Mesothelial cell of epicardium (in vitro differentiated cells): ENCODE data around the gene TRIM58. TPM values are rescaled to one million over a fixed set of nuclear protein-coding genes. Genes with fewer than 3 reads are reported as not detected.

Experiments
- DNase-seq, 2 experiments: peaks; one replicate each; pipeline ENCODE4 v3.0.0; 2021; ENCODE audit warnings: low spot score in 2 of 2; ENCODE audit not compliant: unreplicated experiment in 2 of 2
- H3K27ac Mint-ChIP-seq: 2 replicates; pipeline ENCODE4 v1.8.0; 2021; ENCODE audit warnings: mixed read lengths
- H3K27me3 Mint-ChIP-seq: 2 replicates; pipeline ENCODE4 v1.8.0; 2021; ENCODE audit warnings: low read depth, mixed read lengths
- H3K36me3 Mint-ChIP-seq: 2 replicates; pipeline ENCODE4 v1.8.0; 2021; ENCODE audit warnings: mixed read lengths
- H3K4me1 Mint-ChIP-seq: 2 replicates; pipeline ENCODE4 v1.8.0; 2021; ENCODE audit warnings: mixed read lengths
- H3K4me3 Mint-ChIP-seq: 2 replicates; pipeline ENCODE4 v1.8.0; 2021; ENCODE audit warnings: mild to moderate bottlenecking, moderate library complexity, mixed read lengths
- H3K9me3 Mint-ChIP-seq: 2 replicates; pipeline ENCODE4 v1.8.0; 2021; ENCODE audit warnings: mixed read lengths
- total RNA-seq: library from RNA; stranded (reverse); gene quantifications from 3 replicates; pipeline ENCODE4 v1.2.1, GENCODE V29; 2021
- TF ChIP-seq, protein P1 (sequence below): fragments of 200-600 bp; sonication (generic); IDR thresholded peaks from one replicate; pipeline ENCODE4 v1.5.0; 2021; ENCODE audit warnings: antibody characterized with exemption; ENCODE audit not compliant: unreplicated experiment

The TRIM58 gene
- total RNA-seq, 1 donor from 2014 or later, result 1.2 TPM

DNA sequence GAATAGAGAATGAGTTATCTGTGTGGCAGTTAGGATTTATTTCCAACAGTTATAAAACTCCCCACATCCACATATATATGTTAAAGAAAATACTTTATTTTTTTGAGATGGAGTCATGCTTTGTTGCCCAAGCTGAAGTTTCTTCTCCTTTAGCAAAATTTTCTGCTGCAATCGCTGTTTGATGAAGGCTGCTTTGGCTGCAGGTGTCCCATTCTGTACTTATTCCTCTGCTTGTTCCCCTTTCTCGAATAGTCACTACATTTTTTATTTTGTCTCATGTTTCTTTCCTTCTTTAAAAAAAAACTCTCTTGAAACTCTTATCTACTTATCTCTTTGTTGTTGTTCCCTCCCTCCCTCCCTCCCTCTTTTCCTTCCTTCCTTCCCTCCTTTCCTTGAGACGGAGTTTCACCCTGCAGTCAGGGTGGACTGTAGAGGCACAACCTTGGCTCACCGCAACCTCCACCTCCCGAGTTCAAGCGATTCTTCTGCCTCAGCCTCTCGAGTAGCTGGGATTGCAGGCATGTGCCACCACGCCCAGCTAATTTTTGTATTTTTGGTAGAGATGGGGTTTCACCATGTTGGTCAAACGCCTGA is 49.0 kb downstream of the TRIM58 start:
- Mint-ChIP-seq H3K4me3 (no peak overlapping the region), H3K27me3 (no peaks in the 10 kb centered on the region), H3K36me3 (peaks cover 2% of the 10 kb centered on the region), H3K9me3 (peaks cover 55% of the 10 kb centered on the region), H3K4me1 (no peaks in the 10 kb centered on the region), H3K27ac (peak overlapping the region; percentile 40)
- TF ChIP-seq, protein P1, sequence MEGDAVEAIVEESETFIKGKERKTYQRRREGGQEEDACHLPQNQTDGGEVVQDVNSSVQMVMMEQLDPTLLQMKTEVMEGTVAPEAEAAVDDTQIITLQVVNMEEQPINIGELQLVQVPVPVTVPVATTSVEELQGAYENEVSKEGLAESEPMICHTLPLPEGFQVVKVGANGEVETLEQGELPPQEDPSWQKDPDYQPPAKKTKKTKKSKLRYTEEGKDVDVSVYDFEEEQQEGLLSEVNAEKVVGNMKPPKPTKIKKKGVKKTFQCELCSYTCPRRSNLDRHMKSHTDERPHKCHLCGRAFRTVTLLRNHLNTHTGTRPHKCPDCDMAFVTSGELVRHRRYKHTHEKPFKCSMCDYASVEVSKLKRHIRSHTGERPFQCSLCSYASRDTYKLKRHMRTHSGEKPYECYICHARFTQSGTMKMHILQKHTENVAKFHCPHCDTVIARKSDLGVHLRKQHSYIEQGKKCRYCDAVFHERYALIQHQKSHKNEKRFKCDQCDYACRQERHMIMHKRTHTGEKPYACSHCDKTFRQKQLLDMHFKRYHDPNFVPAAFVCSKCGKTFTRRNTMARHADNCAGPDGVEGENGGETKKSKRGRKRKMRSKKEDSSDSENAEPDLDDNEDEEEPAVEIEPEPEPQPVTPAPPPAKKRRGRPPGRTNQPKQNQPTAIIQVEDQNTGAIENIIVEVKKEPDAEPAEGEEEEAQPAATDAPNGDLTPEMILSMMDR, result no peak
- no peak for DNase-seq

DNA sequence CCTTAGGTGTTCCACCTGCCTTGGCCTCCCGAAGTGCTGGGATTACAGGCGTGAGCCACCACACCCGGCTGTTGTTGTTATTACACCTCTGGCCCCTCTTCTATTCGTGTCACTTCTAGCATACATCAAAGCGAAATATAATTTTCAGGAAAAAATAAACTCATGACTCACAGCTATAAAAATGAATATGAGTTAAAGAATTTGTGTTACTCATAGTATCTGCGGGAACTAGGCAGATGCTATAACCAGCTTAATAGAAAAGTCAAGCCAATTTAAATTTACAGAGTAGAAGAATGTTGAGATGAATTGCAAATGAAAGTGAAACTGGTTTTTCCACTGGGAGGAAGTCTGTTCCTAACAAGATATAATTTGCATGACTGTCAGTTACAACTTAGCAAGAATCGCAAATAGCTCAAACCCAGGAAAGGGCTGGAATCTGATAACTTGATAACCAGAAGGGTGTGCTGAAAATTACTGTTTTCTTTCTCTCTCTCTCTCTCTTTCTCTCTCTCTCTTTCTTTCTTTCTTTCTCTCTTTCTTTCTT is 49.6 kb downstream of the TRIM58 start:
- TF ChIP-seq, protein P1, result no peak

DNA sequence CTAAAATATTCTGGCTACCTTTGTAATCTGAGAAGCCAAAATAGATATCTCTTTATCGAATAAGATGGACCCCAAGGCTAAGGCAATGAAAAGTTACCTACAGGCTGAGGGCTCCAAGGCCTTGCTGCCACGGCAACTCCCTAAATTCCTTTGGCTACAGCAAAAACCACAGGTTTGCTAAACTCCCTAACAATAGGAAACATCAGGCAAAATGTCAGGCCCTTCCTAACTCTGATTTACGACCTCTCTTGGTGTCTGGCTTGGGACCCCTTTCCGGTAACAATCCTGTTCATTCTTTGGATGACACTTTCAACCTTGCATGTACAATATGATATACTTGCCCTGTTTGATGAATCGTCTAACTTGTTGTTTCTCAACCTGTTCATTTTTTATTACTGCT is 51.8 kb downstream of the TRIM58 start:
- Mint-ChIP-seq H3K27ac (no peak overlapping the region), H3K9me3 (peaks cover 65% of the 10 kb centered on the region), H3K4me3 (no peak overlapping the region), H3K4me1 (no peaks in the 10 kb centered on the region), H3K27me3 (no peaks in the 10 kb centered on the region), H3K36me3 (peaks cover 2% of the 10 kb centered on the region)
- TF ChIP-seq, protein P1, result no peak
- no peak for DNase-seq

More for the DNA sequence above, 49.6 kb downstream of the TRIM58 start:
- H3K36me3 Mint-ChIP-seq, result peaks cover 2% of the 10 kb centered on the region
- DNase-seq, result no peak
- H3K4me3 Mint-ChIP-seq, result no peak overlapping the region
- H3K9me3 Mint-ChIP-seq, result peaks cover 61% of the 10 kb centered on the region
- no peaks in the 10 kb centered on the region for H3K4me1 Mint-ChIP-seq
- peak overlapping the region; percentile 40 for H3K27ac Mint-ChIP-seq
- H3K27me3 Mint-ChIP-seq, result no peaks in the 10 kb centered on the region

- Mint-ChIP-seq H3K36me3 (no peaks in the 10 kb centered on the region), H3K9me3 (peaks cover 53% of the 10 kb centered on the region), H3K27me3 (no peaks in the 10 kb centered on the region), H3K27ac (no peak overlapping the region), H3K4me3 (no peak overlapping the region), H3K4me1 (no peaks in the 10 kb centered on the region)
- no peak for DNase-seq
- TF ChIP-seq, protein P1, result no peak
These were observed 56.8 kb downstream of the TRIM58 start for GRCh38 chr1:247913786-247914185.

DNA sequence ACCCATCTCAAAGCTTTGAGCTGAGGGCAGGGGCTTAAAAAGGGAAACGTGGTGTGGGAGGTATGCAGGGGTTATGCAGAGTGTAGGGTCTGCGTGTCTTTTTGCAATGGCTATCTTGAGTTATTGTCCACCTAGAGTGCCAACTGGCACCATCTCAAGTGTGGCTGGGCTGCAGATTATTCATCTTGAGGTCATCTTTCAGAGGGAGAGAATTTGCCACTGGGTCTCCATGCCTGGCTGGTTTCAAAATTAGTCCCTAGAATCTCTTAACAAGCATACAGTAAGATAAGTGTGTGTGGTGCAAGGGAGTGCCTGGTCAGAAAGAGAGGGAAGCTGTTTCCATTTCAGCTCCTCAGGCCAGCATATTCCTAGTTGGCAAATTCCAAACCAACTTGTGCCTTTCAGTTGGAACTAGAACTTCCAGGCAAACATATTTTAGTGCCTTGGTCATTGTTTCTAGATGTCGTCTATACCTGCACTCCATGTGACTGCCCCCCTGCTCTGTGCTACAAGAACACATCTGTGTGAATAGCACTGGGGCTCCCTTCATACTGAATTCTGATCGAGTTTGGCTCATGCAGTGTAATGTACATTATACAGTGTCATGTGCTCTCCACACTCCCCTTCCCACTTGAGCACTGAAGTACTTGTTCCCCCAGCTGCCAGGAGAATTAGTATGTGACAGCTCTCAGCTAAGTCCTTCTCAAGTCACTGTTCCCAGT is 58.1 kb downstream of the TRIM58 start:
- Mint-ChIP-seq H3K27me3 (no peaks in the 10 kb centered on the region), H3K9me3 (peaks cover 47% of the 10 kb centered on the region), H3K4me3 (no peak overlapping the region), H3K27ac (no peak overlapping the region), H3K4me1 (no peaks in the 10 kb centered on the region), H3K36me3 (no peaks in the 10 kb centered on the region)
- no peak for DNase-seq
- TF ChIP-seq, protein P1, result no peak
